HUES64 (cell line): Measurements from ENCODE around the gene MMP25.
"Not testable (repeated sequence)": the region's sequence is repeated elsewhere in the genome, so short reads cannot be mapped to it uniquely, and the experiment has no call there.

Experiments
- H3K27ac ChIP-seq: 2 replicates; pipeline ENCODE4 v1.7.0; 2013; ENCODE audit warnings: low read depth, low read length, inconsistent platforms
- H3K27me3 ChIP-seq: 2 replicates; pipeline ENCODE4 v1.6.1; 2013; ENCODE audit warnings: mild to moderate bottlenecking, low read length; ENCODE audit not compliant: insufficient read depth
- H3K36me3 ChIP-seq: 2 replicates; pipeline ENCODE4 v1.6.1; 2013; ENCODE audit warnings: mild to moderate bottlenecking, low read length; ENCODE audit not compliant: insufficient read depth
- H3K4me1 ChIP-seq: 2 replicates; pipeline ENCODE4 v1.6.1; 2013; ENCODE audit warnings: mild to moderate bottlenecking, low read length, moderate library complexity; ENCODE audit not compliant: insufficient read depth
- H3K4me3 ChIP-seq: 2 replicates; pipeline ENCODE4 v1.5.1; 2013; ENCODE audit warnings: mild to moderate bottlenecking, low read length, moderate library complexity
- H3K9ac ChIP-seq: 2 replicates; pipeline ENCODE4 v1.6.1; 2013; ENCODE audit warnings: mild to moderate bottlenecking, low read depth, low read length
- H3K9me3 ChIP-seq: 2 replicates; pipeline ENCODE4 v1.6.1; 2013; ENCODE audit warnings: low read depth, low read length; ENCODE audit not compliant: insufficient read depth
- WGBS: fragments of 150-250, 120-280 bp; methylation state at CpG from one replicate; pipeline ENCODE4 v1.1.7; 2013; ENCODE audit warnings: missing lambda C conversion rate; 5-methylcytosine and 5-hydroxymethylcytosine counted together

MMP25 gene

DNA sequence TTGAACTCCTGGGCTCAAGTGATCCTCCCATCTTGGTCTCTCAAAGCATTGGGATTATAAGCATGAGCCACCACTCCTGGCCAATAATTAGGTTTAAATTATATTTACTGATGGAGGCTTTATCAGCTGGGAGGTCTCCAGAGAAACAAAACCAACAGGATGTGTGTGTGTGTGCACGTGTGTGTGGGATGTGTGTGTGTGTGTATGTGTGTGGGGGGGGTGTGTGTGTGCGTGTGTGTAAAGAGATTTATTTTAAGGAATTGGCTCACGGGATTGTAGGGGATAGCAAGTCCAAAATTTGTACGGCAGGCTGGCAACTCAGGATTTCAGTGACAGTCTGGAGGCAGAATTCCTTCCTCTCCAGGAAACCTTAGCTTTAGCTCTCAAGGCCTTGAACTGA lies 4.6 kb downstream of the MMP25 start:
- Histone ChIP-seq H3K27ac (no peak overlapping the region), H3K9me3 (no peaks in the 10 kb centered on the region), H3K36me3 (no peaks in the 10 kb centered on the region; the same call in 1 of the 2 replicates), H3K27me3 (peaks cover 47% of the 10 kb centered on the region), H3K4me3 (no peak overlapping the region), H3K4me1 (no peaks in the 10 kb centered on the region), H3K9ac (no peak overlapping the region)
- 88% methylated on average over 4 of the region's 4 CpGs for WGBS

DNA sequence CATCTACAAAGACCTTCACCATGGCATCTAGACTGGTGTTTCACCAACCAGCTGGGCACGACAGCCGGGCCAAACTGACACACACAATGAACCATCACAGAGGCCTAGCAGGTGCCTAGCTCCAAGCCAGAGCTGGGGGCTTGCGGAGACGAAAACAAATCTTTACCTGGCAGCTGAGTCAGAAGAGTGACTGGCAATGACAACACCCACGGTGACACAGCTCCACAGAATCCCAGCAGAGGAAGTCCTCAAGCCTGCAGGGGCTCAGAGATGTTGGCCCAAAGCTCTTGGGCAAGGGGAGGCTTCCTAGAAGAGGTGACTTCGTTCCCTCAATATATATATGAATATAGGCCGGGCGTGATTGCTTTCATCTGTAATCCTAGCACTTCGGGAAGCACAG lies 5.1 kb downstream of the MMP25 start:
- 84% methylated on average over 8 of the region's 9 CpGs for WGBS
- Histone ChIP-seq H3K4me3 (no peak overlapping the region), H3K27me3 (peaks cover 42% of the 10 kb centered on the region), H3K9ac (no peak overlapping the region), H3K4me1 (no peaks in the 10 kb centered on the region), H3K9me3 (no peaks in the 10 kb centered on the region), H3K36me3 (no peaks in the 10 kb centered on the region; the same call in 1 of the 2 replicates), H3K27ac (no peak overlapping the region)

DNA sequence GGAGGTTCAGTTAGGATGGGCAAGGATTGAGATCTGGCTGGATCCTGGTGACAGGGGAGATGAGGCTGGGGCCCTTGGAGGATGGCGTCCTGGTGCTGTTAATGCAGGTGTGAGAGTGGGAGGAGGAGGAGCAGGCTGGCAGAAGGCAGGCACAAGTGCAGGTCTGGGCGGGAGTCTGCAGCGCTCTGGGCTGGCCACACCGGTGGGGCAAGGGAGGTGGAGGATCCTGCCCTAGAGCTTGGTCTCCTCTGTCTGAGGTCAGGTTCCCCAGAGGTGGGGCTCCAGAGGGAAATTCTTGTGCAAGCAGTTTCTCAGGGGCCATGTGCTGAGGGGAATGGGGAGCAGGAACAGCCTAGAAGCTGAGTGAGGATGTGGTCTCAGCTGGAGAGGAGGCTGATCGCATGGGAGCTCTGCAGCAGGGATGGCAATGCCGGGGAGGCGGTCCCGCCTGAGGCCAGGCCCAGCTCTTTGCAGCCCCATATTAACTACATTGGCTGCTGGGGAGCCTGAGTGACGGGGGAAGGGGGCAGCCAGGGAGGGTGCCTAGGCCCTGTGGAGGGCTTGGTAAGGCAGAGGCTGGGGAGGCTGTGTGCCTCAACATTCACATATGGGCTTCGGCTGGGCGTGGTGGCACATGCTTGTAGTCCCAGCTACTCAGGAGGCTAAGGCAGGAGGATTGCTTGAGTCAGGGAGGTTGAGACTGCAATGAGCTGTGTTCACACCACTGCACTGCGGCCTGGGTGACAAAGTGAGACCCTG lies 6.4 kb downstream of the MMP25 start:
- H3K27ac ChIP-seq, H3K4me1 ChIP-seq, H3K9ac ChIP-seq, H3K36me3 ChIP-seq, H3K4me3 ChIP-seq, H3K9me3 ChIP-seq: not testable (repeated sequence)
- peaks cover 34% of the 10 kb centered on the region for H3K27me3 ChIP-seq
- 86% methylated on average over 6 of the region's 12 CpGs for WGBS

DNA sequence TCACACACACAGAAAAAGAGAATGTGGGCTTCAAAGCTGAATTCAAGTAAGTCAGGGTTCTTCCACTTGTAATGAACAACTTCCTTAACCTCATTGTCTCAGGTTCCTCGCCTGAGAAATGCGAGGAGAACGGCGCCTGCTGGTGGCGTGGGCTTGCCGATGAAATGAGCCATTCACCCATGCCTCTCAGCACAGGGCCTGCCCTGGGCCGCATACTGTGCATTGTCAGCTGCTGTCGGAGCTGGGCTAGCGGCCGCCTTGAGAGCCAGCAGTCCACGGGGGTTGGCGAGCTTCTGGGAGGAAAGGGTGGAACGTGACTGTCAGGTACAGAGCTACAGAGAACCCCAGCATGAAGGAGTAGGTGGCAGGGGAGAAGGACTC lies 7.0 kb downstream of the MMP25 start:
- 84% methylated on average over 8 of the region's 13 CpGs for WGBS
- H3K36me3 ChIP-seq, H3K4me1 ChIP-seq, H3K9me3 ChIP-seq, H3K4me3 ChIP-seq, H3K9ac ChIP-seq, H3K27ac ChIP-seq: not testable (repeated sequence)
- peaks cover 33% of the 10 kb centered on the region for H3K27me3 ChIP-seq

DNA sequence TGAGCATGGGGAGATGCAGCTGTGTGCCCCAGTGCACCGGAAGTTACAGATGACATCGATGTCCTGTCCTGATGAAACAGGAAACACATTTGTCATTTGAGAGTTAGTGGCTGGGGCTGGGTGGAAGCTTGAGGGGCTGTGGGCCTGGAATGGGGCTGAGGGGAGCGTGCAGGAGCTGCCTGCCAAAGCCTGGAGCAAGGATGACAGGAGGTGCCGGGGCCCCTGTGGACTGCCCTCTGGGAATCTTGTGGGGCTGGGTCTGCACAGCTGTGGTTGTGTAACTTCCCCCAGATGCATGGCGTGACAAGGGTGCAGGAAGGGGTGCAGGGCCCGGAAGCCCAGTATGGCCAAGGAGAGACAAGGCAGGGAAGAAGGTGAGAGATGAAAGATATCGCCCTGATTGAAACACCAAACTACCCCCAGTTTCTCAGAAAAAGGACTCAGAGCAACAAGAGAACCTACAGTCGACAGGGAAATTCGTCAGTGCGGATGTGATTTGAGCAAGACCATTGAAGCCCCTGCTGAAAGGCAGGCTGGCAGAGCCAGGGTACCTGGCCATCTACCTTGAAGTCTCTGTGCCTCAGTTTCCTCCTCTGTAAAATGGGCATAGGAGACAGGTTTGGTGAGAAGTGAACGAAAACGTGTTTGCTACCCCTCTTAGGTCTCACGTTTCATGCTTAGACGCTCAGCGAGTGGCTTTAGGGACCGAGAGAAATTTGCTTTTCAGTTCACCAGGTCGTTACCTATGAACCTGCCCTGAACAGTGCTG lies 8.8 kb downstream of the MMP25 start:
- no peak overlapping the region for H3K27ac ChIP-seq
- no peak overlapping the region for H3K9ac ChIP-seq
- 83% methylated on average over 17 of the region's 17 CpGs for WGBS
- H3K36me3 ChIP-seq = no peaks in the 10 kb centered on the region; the same call in 1 of the 2 replicates
- 0 out of 2 replicates have a peak, but pooled peaks cover 4% of the 10 kb centered on the region for H3K4me1 ChIP-seq
- H3K4me3 ChIP-seq = no peak overlapping the region
- peaks cover 23% of the 10 kb centered on the region for H3K27me3 ChIP-seq
- H3K9me3 ChIP-seq = no peaks in the 10 kb centered on the region

DNA sequence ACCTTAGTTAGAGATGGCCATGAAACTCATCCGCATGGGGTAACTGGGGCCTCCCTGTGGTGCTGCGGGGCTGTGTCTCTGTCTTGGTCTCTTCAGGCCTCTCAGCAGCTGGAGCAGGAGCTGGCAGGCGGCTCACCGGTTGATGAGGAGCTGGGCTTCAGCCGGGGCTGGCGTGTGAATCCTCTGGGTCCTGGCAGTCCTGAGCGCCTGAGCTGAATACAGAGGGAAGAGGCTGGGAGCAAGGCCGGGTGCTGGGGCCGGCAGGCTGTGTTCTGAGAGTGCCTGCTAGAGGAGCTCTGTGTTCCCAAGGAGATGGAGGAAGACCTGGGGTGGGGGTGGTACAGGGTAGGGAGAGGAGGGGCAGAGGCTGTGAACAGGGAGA lies 9.4 kb downstream of the MMP25 start:
- not testable (repeated sequence) for H3K4me1 ChIP-seq, H3K27ac ChIP-seq, H3K36me3 ChIP-seq, H3K4me3 ChIP-seq, H3K9me3 ChIP-seq, H3K9ac ChIP-seq
- peaks cover 18% of the 10 kb centered on the region for H3K27me3 ChIP-seq
- WGBS = 55% methylated on average over 9 of the region's 9 CpGs

DNA sequence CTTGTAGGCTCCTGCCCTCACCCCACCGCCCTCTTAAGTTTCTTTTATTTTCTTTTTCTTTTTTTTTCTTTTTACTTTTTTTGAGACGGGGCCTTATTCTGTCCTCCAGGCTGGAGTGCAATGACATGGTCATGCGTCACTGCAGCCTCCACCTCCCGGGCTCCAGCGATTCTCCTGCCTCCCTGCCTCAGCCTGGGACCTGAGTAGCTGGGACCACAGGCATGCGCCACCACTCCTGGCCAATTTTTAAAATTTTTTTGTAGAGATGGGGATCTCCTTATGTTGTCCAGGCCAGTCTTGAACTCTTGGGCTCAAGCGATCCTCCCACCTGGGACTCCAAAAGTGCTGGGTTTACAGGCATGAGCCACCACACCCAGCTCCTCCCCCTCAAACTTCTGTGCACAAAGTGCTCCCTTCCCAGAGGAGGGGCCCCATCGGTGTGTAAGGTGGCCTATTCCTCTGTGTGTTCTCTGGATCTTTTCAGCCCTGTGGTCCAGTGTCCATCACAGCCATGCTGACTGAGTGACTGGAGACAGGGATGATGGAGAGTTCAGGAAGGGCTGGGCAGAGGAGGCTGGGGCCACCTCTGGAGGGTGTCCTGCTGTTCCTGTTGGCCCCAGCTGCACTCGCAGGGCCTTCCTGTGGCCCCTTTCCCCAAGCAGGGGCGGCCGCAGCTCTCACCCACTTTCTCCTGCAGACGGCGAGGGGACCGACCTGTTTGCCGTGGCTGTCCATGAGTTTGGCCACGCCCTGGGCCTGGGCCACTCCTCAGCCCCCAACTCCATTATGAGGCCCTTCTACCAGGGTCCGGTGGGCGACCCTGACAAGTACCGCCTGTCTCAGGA lies 10.2 kb downstream of the MMP25 start:
- no peaks in the 10 kb centered on the region for H3K9me3 ChIP-seq
- 90% methylated on average over 19 of the region's 19 CpGs for WGBS
- no peak overlapping the region for H3K4me3 ChIP-seq
- peaks cover 12% of the 10 kb centered on the region for H3K27me3 ChIP-seq
- H3K4me1 ChIP-seq = 0 out of 2 replicates have a peak, but pooled peaks cover 4% of the 10 kb centered on the region
- H3K9ac ChIP-seq = no peak overlapping the region
- H3K36me3 ChIP-seq = no peaks in the 10 kb centered on the region; the same call in 1 of the 2 replicates
- no peak overlapping the region for H3K27ac ChIP-seq

DNA sequence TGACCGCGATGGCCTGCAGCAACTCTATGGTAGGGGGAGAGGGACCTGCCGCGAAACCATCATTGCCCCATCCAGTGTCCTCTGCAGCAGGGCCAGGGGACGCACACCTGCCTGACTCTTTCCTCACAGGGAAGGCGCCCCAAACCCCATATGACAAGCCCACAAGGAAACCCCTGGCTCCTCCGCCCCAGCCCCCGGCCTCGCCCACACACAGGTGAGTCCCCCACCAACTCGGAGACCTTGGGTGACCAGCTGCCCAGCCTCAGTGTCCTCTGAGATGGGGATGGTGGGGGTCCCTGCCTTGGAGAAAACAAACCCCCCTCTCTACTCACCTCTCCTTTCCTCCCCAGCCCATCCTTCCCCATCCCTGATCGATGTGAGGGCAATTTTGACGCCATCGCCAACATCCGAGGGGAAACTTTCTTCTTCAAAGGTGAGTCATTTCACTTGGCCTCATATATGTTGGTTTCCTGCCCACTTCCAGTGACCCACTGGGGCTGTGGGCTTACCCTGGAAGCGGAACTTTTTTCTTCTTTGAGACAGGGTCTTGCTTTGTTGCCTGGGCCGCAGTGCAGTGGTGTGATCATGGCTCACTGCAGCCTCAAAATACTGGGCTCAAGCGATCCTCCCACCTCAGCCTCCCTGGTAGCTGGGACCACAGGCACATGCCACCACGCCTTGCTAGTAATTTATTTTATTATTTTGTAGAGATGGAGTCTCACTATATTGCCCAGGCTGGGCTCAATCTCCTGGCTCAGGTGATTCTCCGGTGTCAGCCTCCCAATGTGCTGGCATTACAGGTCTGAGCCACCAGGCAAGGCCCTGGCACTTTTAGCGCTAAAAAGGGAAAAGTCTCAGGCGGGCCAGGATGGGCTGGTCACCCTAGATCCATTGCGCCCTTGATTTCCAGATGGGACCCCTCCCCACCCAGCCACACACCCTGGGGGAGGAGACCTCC lies 11.1 kb downstream of the MMP25 start:
- Histone ChIP-seq H3K9me3 (no peaks in the 10 kb centered on the region), H3K36me3 (no peaks in the 10 kb centered on the region; the same call in 1 of the 2 replicates), H3K27ac (no peak overlapping the region), H3K9ac (0 out of 2 replicates have a peak overlapping the region, but pooled peaks have one; percentile 52), H3K27me3 (peaks cover 12% of the 10 kb centered on the region), H3K4me3 (peak overlapping the region; percentile 80), H3K4me1 (0 out of 2 replicates have a peak, but pooled peaks cover 4% of the 10 kb centered on the region)
- WGBS = 91% methylated on average over 22 of the region's 22 CpGs

DNA sequence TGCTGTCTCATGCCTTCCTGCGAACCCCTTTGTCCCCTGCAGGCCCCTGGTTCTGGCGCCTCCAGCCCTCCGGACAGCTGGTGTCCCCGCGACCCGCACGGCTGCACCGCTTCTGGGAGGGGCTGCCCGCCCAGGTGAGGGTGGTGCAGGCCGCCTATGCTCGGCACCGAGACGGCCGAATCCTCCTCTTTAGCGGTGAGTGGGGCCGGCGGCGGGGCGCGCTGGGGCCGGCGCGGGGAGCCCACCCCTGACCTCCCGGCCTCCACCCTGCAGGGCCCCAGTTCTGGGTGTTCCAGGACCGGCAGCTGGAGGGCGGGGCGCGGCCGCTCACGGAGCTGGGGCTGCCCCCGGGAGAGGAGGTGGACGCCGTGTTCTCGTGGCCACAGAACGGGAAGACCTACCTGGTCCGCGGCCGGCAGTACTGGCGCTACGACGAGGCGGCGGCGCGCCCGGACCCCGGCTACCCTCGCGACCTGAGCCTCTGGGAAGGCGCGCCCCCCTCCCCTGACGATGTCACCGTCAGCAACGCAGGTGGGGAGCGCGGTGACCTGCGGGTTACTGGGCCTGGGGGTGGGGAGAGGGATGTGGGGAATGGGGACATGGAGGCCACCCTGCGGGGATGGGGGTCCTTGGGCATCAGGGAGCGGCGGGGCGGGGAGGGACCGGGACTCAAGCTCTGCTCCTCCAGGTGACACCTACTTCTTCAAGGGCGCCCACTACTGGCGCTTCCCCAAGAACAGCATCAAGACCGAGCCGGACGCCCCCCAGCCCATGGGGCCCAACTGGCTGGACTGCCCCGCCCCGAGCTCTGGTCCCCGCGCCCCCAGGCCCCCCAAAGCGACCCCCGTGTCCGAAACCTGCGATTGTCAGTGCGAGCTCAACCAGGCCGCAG lies 12.0 kb downstream of the MMP25 start:
- peak overlapping the region; percentile 74; the same call in 1 of the 2 replicates for H3K9ac ChIP-seq
- H3K9me3 ChIP-seq = no peaks in the 10 kb centered on the region
- 8% methylated on average over 77 of the region's 77 CpGs for WGBS
- no peaks in the 10 kb centered on the region; the same call in 1 of the 2 replicates for H3K36me3 ChIP-seq
- peaks cover 12% of the 10 kb centered on the region for H3K27me3 ChIP-seq
- peak overlapping the region; percentile 59; the same call in 1 of the 2 replicates for H3K27ac ChIP-seq
- H3K4me1 ChIP-seq = 0 out of 2 replicates have a peak, but pooled peaks cover 4% of the 10 kb centered on the region
- peak overlapping the region; percentile 80 for H3K4me3 ChIP-seq
